ENCODE results near the gene TCF15. TPM values are rescaled to one million over a fixed set of nuclear protein-coding genes. Genes with fewer than 3 reads are reported as not detected.
A peak's percentile ranks its signal among the peaks of the same experiment; 100 is the strongest.
"Not testable (repeated sequence)": the region's sequence is repeated elsewhere in the genome, so short reads cannot be mapped to it uniquely, and the experiment has no call there.

TCF15 gene
- total RNA-seq, 8 experiments from 2014 or later, result 0.14 to 1.3 (median 1.00) TPM; not detected in 1

GRCh38 chr20:578940-579690, 31.0 kb downstream of the TCF15 start:
- ATAC-seq (replicated peaks in 6 of 8); H3K4me1 ChIP-seq (replicated peaks in 1 of 2); in situ Hi-C loops (cut with MboI; ENCODE audit: low pct_unique_long_range_greater_than_20kb in 2 of 9, low sequenced_read_pairs in 9 of 9, unreplicated experiment in 9 of 9); H3K27ac ChIP-seq; H3K4me3 ChIP-seq: not testable (repeated sequence)
- 82 to 100% methylated on average over 2 of the region's 8 CpGs; no CpG with 5 or more reads in 8 of the 10 experiments for WGBS, 10 experiments

- Histone ChIP-seq H3K4me1 (replicated peaks in 1 of 2) (peaks cover under 1 to 8% of the 10 kb centered on the region in 2 donors), H3K27ac (no peak overlapping the region), H3K4me3 (no peak overlapping the region)
- ATAC-seq (replicated peaks in 6 of 8), result peak in 1 of 8 experiments; percentile 63
- in situ Hi-C loops (cut with MboI; ENCODE audit: low pct_unique_long_range_greater_than_20kb in 2 of 9, low sequenced_read_pairs in 9 of 9, unreplicated experiment in 9 of 9), result no loop called here
- 31 to 83% (median 55%) methylated on average over 3 to 8 of the region's 12 CpGs; no CpG with 5 or more reads in 1 of the 10 experiments for WGBS, 10 experiments
Observed at GRCh38 chr20:577167-577791, 32.8 kb downstream of the TCF15 start.

- ATAC-seq (replicated peaks in 6 of 8), result no peak
- 0 to 100% (median 78%) methylated on average over 1 to 3 of the region's 3 CpGs; no CpG with 5 or more reads in 2 of the 10 experiments for WGBS, 10 experiments
- Histone ChIP-seq H3K4me3 (no peak overlapping the region), H3K4me1 (replicated peaks in 1 of 2) (peaks cover 12 to 16% of the 10 kb centered on the region in 2 donors), H3K27ac (no peak overlapping the region)
- in situ Hi-C loops (cut with MboI; ENCODE audit: low pct_unique_long_range_greater_than_20kb in 2 of 9, low sequenced_read_pairs in 9 of 9, unreplicated experiment in 9 of 9), result no loop called here
Observed at GRCh38 chr20:576156-576555, 34.0 kb downstream of the TCF15 start.

GRCh38 chr20:575230-575629, 34.9 kb downstream of the TCF15 start:
- ATAC-seq (replicated peaks in 6 of 8), result no peak
- 40 to 100% (median 85%) methylated on average over 1 to 2 of the region's 3 CpGs; no CpG with 5 or more reads in 4 of the 10 experiments for WGBS, 10 experiments
- Histone ChIP-seq H3K27ac (no peak overlapping the region), H3K4me1 (replicated peaks in 1 of 2) (peaks cover 13 to 16% of the 10 kb centered on the region in 2 donors), H3K4me3 (no peak overlapping the region)
- in situ Hi-C loops (cut with MboI; ENCODE audit: low pct_unique_long_range_greater_than_20kb in 2 of 9, low sequenced_read_pairs in 9 of 9, unreplicated experiment in 9 of 9), result no loop called here

GRCh38 chr20:574297-574942, 35.7 kb downstream of the TCF15 start:
- ATAC-seq (replicated peaks in 6 of 8), result no peak
- in situ Hi-C loops (cut with MboI; ENCODE audit: low pct_unique_long_range_greater_than_20kb in 2 of 9, low sequenced_read_pairs in 9 of 9, unreplicated experiment in 9 of 9), result loop anchor here in 5 of 9 experiments (25.0 kb wide), 1 partner anchor 163 kb away; no protein-coding TSS in a partner anchor
- WGBS, 10 experiments, result 0 to 100% (median 66%) methylated on average over 1 to 6 of the region's 15 CpGs; no CpG with 5 or more reads in 2 of the 10 experiments
- no peak overlapping the region for H3K27ac ChIP-seq
- no peak overlapping the region for H3K4me3 ChIP-seq
- peaks cover 13 to 16% of the 10 kb centered on the region in 2 donors for H3K4me1 ChIP-seq (replicated peaks in 1 of 2)

- in situ Hi-C loops (cut with MboI; ENCODE audit: low pct_unique_long_range_greater_than_20kb in 2 of 9, low sequenced_read_pairs in 9 of 9, unreplicated experiment in 9 of 9), result loop anchor here in 5 of 9 experiments (25.0 kb wide), 1 partner anchor 164 kb away; no protein-coding TSS in a partner anchor
- peaks cover 13 to 21% of the 10 kb centered on the region in 2 donors for H3K4me1 ChIP-seq (replicated peaks in 1 of 2)
- H3K4me3 ChIP-seq, result no peak overlapping the region
- H3K27ac ChIP-seq, result no peak overlapping the region
- WGBS, 10 experiments, result 5 to 100% (median 80%) methylated on average over 1 to 10 of the region's 12 CpGs
- ATAC-seq (replicated peaks in 6 of 8), result no peak
Observed at GRCh38 chr20:573414-574296, 36.5 kb downstream of the TCF15 start.

- in situ Hi-C loops (cut with MboI; ENCODE audit: low pct_unique_long_range_greater_than_20kb in 2 of 9, low sequenced_read_pairs in 9 of 9, unreplicated experiment in 9 of 9), result loop anchor here in 5 of 9 experiments (25.0 kb wide), 1 partner anchor 165 kb away; no protein-coding TSS in a partner anchor
- Histone ChIP-seq H3K4me1 (replicated peaks in 1 of 2) (peaks cover 22 to 30% of the 10 kb centered on the region in 2 donors), H3K4me3 (no peak overlapping the region), H3K27ac (peak overlapping the region in 1 of 2 donors; percentile 37)
- 20 to 83% (median 73%) methylated on average over 1 to 4 of the region's 7 CpGs; no CpG with 5 or more reads in 5 of the 10 experiments for WGBS, 10 experiments
- no peak for ATAC-seq (replicated peaks in 6 of 8)
Observed at GRCh38 chr20:572727-573126, 37.4 kb downstream of the TCF15 start.

GRCh38 chr20:571754-572441, 38.2 kb downstream of the TCF15 start:
- no peak overlapping the region for H3K4me3 ChIP-seq
- 0 to 29% (median 0%) methylated on average over 1 to 10 of the region's 24 CpGs; no CpG with 5 or more reads in 5 of the 10 experiments for WGBS, 10 experiments
- peak; percentile 82 to 91 (median 88) for ATAC-seq (replicated peaks in 6 of 8)

GRCh38 chr20:568673-569415, 41.3 kb downstream of the TCF15 start:
- 0 to 91% (median 40%) methylated on average over 1 to 11 of the region's 14 CpGs; no CpG with 5 or more reads in 5 of the 10 experiments for WGBS, 10 experiments
- in situ Hi-C loops (cut with MboI; ENCODE audit: low pct_unique_long_range_greater_than_20kb in 2 of 9, low sequenced_read_pairs in 9 of 9, unreplicated experiment in 9 of 9), result loop anchor here in 8 of 9 experiments (10.0 to 25.0 kb wide), 3 partner anchors 66 to 168 kb away; no protein-coding TSS in a partner anchor
- H3K27ac ChIP-seq, result no peak overlapping the region
- peaks cover 22 to 34% of the 10 kb centered on the region in 2 donors for H3K4me1 ChIP-seq (replicated peaks in 1 of 2)
- H3K4me3 ChIP-seq, result no peak overlapping the region
- ATAC-seq (replicated peaks in 6 of 8), result no peak

More at GRCh38 chr20:571754-572441, 38.2 kb downstream of the TCF15 start:
- Histone ChIP-seq H3K27ac (peak overlapping the region in 1 of 2 donors; percentile 37), H3K4me1 (replicated peaks in 1 of 2) (peaks cover 22 to 38% of the 10 kb centered on the region in 2 donors)
- in situ Hi-C loops (cut with MboI; ENCODE audit: low pct_unique_long_range_greater_than_20kb in 2 of 9, low sequenced_read_pairs in 9 of 9, unreplicated experiment in 9 of 9), result loop anchor here in 5 of 9 experiments (25.0 kb wide), 1 partner anchor 165 kb away; no protein-coding TSS in a partner anchor

- ATAC-seq (replicated peaks in 6 of 8), result peak in 5 of 8 experiments; percentile 21 to 54 (median 45)
- in situ Hi-C loops (cut with MboI; ENCODE audit: low pct_unique_long_range_greater_than_20kb in 2 of 9, low sequenced_read_pairs in 9 of 9, unreplicated experiment in 9 of 9), result loop anchor here in 8 of 9 experiments (10.0 to 25.0 kb wide), 3 partner anchors 67 to 169 kb away; no protein-coding TSS in a partner anchor
- peaks cover 22 to 34% of the 10 kb centered on the region in 2 donors for H3K4me1 ChIP-seq (replicated peaks in 1 of 2)
- no peak overlapping the region for H3K4me3 ChIP-seq
- H3K27ac ChIP-seq, result no peak overlapping the region
- WGBS, 10 experiments, result 47 to 100% (median 68%) methylated on average over 1 to 7 of the region's 20 CpGs; no CpG with 5 or more reads in 6 of the 10 experiments
Observed at GRCh38 chr20:568097-568652, 41.9 kb downstream of the TCF15 start.

Measured in motor neuron (in vitro differentiated cells).